Gastrocnemius medialis (tissue), 4 donors: ENCODE data around the gene PPARG.

Experiments
- CTCF ChIP-seq, 5 experiments: fragments of 450-650 bp in 3 of 5; fragments of 200-600 bp in 2 of 5; sonication (generic) in 2 of 5; IDR thresholded peaks in 4 of 5; conservative IDR thresholded peaks in 1 of 5; 1 replicate in 4 of 5; 2 replicates in 1 of 5; pipeline ENCODE4 v1.5.1; 2016 to 2019; ENCODE audit warnings: antibody characterized with exemption in 5 of 5, mild to moderate bottlenecking in 3 of 5, moderate library complexity in 3 of 5
- POLR2A ChIP-seq, 2 donors: fragments of 450-650 bp; IDR thresholded peaks; one replicate each; pipeline ENCODE4 v1.6.1; 2017; ENCODE audit warnings: antibody characterized with exemption in 2 of 2, mild to moderate bottlenecking in 2 of 2, moderate library complexity in 2 of 2

GRCh38 chr3:12405432-12406272 is 116.8 kb downstream of the PPARG start:
- TF ChIP-seq CTCF (IDR thresholded peaks at IDR 0.05 in 4 of 5, conservative IDR thresholded peaks at IDR 0.05 in 1 of 5) (no peak), POLR2A (IDR thresholded peaks at IDR 0.05) (no peak)
